SK-N-SH (cell line): ENCODE data around the gene ZIC5. TPM values are rescaled to one million over a fixed set of nuclear protein-coding genes. Genes with fewer than 3 reads are reported as not detected.

Experiments
- CTCF ChIA-PET: fragments of 300-600, 350-600 bp; formaldehyde crosslinking; extraction: SDS; loops from one replicate; lab custom pipeline; 2021; lab: Yijun Ruan, JAX
- POLR2A ChIA-PET: fragments of 350-600 bp; sonication (Branson Sonifier 250); formaldehyde crosslinking; extraction: SDS; loops from one replicate; lab custom pipeline; 2020; ENCODE audit warnings: antibody characterized with exemption, inconsistent platforms; lab: Yijun Ruan, JAX
- DNase-seq: peaks from one replicate; pipeline ENCODE4 v3.0.0; 2012
- H2AFZ ChIP-seq: fragments of 200-600 bp; sonication (generic); 2 replicates; pipeline ENCODE4 v1.8.1; 2016; ENCODE audit warnings: antibody characterized with exemption, mild to moderate bottlenecking, low read depth
- H3F3A ChIP-seq: fragments of 200-600 bp; sonication (generic); replicated peaks from 2 replicates; pipeline ENCODE3; 2016; ENCODE audit warnings: antibody characterized with exemption, mild to moderate bottlenecking; ENCODE audit not compliant: insufficient read depth
- H3K27ac ChIP-seq, 2 experiments: fragments of 200-500 bp in 1 of 2; fragments of 200-600 bp in 1 of 2; sonication (Bioruptor generic) in 1 of 2; sonication (generic), shearing (Covaris generic) in 1 of 2; 2 replicates each; pipeline versions ENCODE4 v1.5.1 to v1.6.1; 2014 to 2016; ENCODE audit warnings: low read depth in 2 of 2, inconsistent platforms in 1 of 2, low read length in 1 of 2, mild to moderate bottlenecking in 1 of 2, mixed read lengths in 1 of 2
- H3K27me3 ChIP-seq: fragments of 200-600 bp; sonication (generic), shearing (Covaris generic); 2 replicates; pipeline ENCODE4 v1.6.1; 2016; ENCODE audit warnings: mixed run types; ENCODE audit not compliant: insufficient read depth
- H3K36me3 ChIP-seq, 2 experiments: fragments of 200-500 bp in 1 of 2; fragments of 200-600 bp in 1 of 2; sonication (Bioruptor generic) in 1 of 2; sonication (generic) in 1 of 2; replicated peaks in 1 of 2; 2 replicates each; pipeline versions ENCODE3 to v1.5.1; 2014 to 2016; ENCODE audit warnings: low read length in 1 of 2, mild to moderate bottlenecking in 1 of 2; ENCODE audit not compliant: insufficient read depth in 2 of 2, control insufficient read depth in 1 of 2
- H3K4me1 ChIP-seq, 2 experiments: fragments of 200-500 bp in 1 of 2; fragments of 200-600 bp in 1 of 2; sonication (Bioruptor generic) in 1 of 2; sonication (generic), shearing (Covaris generic) in 1 of 2; 2 replicates each; pipeline versions ENCODE4 v1.5.1 to v1.6.1; 2014 to 2016; ENCODE audit warnings: low read depth in 1 of 2, low read length in 1 of 2, mixed run types in 1 of 2; ENCODE audit not compliant: insufficient read depth in 2 of 2, control insufficient read depth in 1 of 2
- H3K4me2 ChIP-seq: fragments of 200-600 bp; sonication (generic), shearing (Covaris generic); 2 replicates; pipeline ENCODE4 v1.6.1; 2017; ENCODE audit warnings: mixed run types
- H3K4me3 ChIP-seq, 2 experiments: fragments of 200-500 bp in 1 of 2; fragments of 200-600 bp in 1 of 2; sonication (Bioruptor generic) in 1 of 2; sonication (generic), shearing (Covaris generic) in 1 of 2; 2 replicates each; pipeline versions ENCODE4 v1.5.1 to v1.8.1; 2014 to 2016; ENCODE audit warnings: low read depth in 2 of 2, inconsistent platforms in 1 of 2, low read length in 1 of 2, mild to moderate bottlenecking in 1 of 2, mixed read lengths in 1 of 2, moderate library complexity in 1 of 2
- H3K79me2 ChIP-seq: fragments of 200-600 bp; sonication (generic); 2 replicates; pipeline ENCODE4 v1.8.1; 2017; ENCODE audit warnings: mild to moderate bottlenecking; ENCODE audit not compliant: insufficient read depth
- H3K9ac ChIP-seq: fragments of 200-600 bp; sonication (generic); 2 replicates; pipeline ENCODE4 v1.6.1; 2017; ENCODE audit warnings: mixed run types
- H3K9me2 ChIP-seq: fragments of 200-600 bp; sonication (generic); 2 replicates; pipeline ENCODE4 v1.6.1; 2017; ENCODE audit warnings: mixed run types
- H3K9me3 ChIP-seq: fragments of 200-600 bp; sonication (generic); 2 replicates; pipeline ENCODE4 v1.6.1; 2017; ENCODE audit warnings: mixed run types, mild to moderate bottlenecking, moderate library complexity
- H4K20me1 ChIP-seq: fragments of 200-600 bp; sonication (generic); 2 replicates; pipeline ENCODE4 v1.6.1; 2017; ENCODE audit warnings: mild to moderate bottlenecking, mixed run types; ENCODE audit not compliant: insufficient read depth
- CHD2 ChIP-seq: fragments of 150-350 bp; IDR thresholded peaks from 2 replicates; pipeline ENCODE4 v1.6.1; 2018; ENCODE audit warnings: low read length; ENCODE audit not compliant: partially characterized antibody
- EZH2phosphoT487 ChIP-seq: fragments of 200-600 bp; sonication (generic); IDR thresholded peaks from 2 replicates; pipeline ENCODE4 v1.6.1; 2017; ENCODE audit warnings: low read depth, mixed run types, mild to moderate bottlenecking, antibody characterized with exemption, moderate library complexity, borderline replicate concordance
- GABPA ChIP-seq: IDR thresholded peaks from 2 replicates; pipeline ENCODE4 v1.4.0; 2012; ENCODE audit warnings: low read depth, mild to moderate bottlenecking
- MXI1 ChIP-seq: IDR thresholded peaks from 2 replicates; pipeline ENCODE4 v1.6.1; 2012; ENCODE audit warnings: mild to moderate bottlenecking, low read depth, low read length, improper control_type of control experiment
- NFIC ChIP-seq: IDR thresholded peaks from 2 replicates; pipeline ENCODE4 v1.4.0; 2012; ENCODE audit warnings: borderline replicate concordance
- POLR2AphosphoS5 ChIP-seq: IDR thresholded peaks from 2 replicates; pipeline ENCODE4 v1.6.1; 2012; ENCODE audit warnings: low read depth, low read length
- RXRA ChIP-seq: IDR thresholded peaks from 2 replicates; pipeline ENCODE4 v1.4.0; 2012; ENCODE audit warnings: low read depth, mild to moderate bottlenecking, borderline replicate concordance
- TEAD4 ChIP-seq: IDR thresholded peaks from 2 replicates; pipeline ENCODE4 v1.4.0; 2012; ENCODE audit warnings: mild to moderate bottlenecking, borderline replicate concordance; ENCODE audit not compliant: insufficient read depth
- YY1 ChIP-seq: IDR thresholded peaks from 2 replicates; pipeline ENCODE4 v1.4.0; 2012; ENCODE audit warnings: low read depth, mild to moderate bottlenecking
- WGBS: methylation state at CpG from one replicate; pipeline ENCODE4 v1.1.6; 2017; ENCODE audit warnings: low lambda C conversion rate; 5-methylcytosine and 5-hydroxymethylcytosine counted together
- polyA plus RNA-seq, 3 experiments: library from polyadenylated mRNA; depleted of rRNA; stranded (reverse); fragments of >200 nt; gene quantifications; 2 replicates each; pipeline ENCODE4 v1.2.3, GENCODE V29; 2012
- TF ChIP-seq, protein P1 (sequence below): IDR thresholded peaks from 2 replicates; pipeline ENCODE4 v1.4.0; 2012; ENCODE audit warnings: low read depth, borderline replicate concordance
- TF ChIP-seq, protein P2 (sequence below): fragments of 200-600 bp; sonication (generic); IDR thresholded peaks from 2 replicates; pipeline ENCODE4 v1.6.1; 2017; ENCODE audit warnings: antibody characterized with exemption, mild to moderate bottlenecking, moderate library complexity
- TF ChIP-seq, protein P3 (sequence below): fragments of 150-350 bp; IDR thresholded peaks from 2 replicates; pipeline ENCODE4 v1.6.1; 2017; ENCODE audit warnings: antibody characterized with exemption, low read length, low read depth, borderline replicate concordance
- TF ChIP-seq, protein P4 (sequence below): IDR thresholded peaks from 2 replicates; pipeline ENCODE4 v1.6.1; 2012; ENCODE audit warnings: mild to moderate bottlenecking, low read depth, low read length, moderate library complexity
- TF ChIP-seq, protein P5 (sequence below): fragments of 150-350 bp; IDR thresholded peaks from 2 replicates; pipeline ENCODE4 v1.6.1; 2016; ENCODE audit warnings: mild to moderate bottlenecking, low read depth, low read length

The ZIC5 gene
- polyA plus RNA-seq, 1 of the 3 experiments (the other 2 are of a cell fraction) = not detected

DNA sequence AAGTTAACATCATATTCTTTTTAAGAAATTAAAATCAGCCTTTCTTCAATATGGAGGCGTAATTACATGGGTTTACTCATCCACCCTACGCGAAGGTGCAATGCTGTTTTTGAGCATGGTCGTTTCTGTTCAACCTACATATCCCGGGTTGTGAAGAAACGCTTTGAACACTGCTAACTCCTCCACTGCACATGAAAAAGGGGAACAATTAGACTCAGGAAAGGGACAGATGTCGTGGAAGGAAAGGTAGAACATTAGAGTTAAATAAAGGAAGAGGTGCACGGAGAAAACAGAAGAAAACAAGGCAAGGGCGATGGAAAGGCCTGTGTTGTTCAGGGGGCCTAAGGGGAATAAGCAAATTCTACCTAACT is 4.1 kb downstream of the ZIC5 start:
- Histone ChIP-seq H2AFZ (no peak overlapping the region), H3K4me1 (peaks cover 0 to 2% of the 10 kb centered on the region in 2 experiments; a peak in 1 of 4 replicates), H3K9me2 (no peaks in the 10 kb centered on the region), H3F3A (no peaks in the 10 kb centered on the region), H3K4me2 (no peak overlapping the region), H4K20me1 (peaks cover 11% of the 10 kb centered on the region), H3K9ac (no peak overlapping the region), H3K27me3 (peaks cover 78% of the 10 kb centered on the region), H3K36me3 (no peaks in the 10 kb centered on the region), H3K79me2 (no peaks in the 10 kb centered on the region), H3K4me3 (no peak overlapping the region), H3K27ac (no peak overlapping the region), H3K9me3 (no peaks in the 10 kb centered on the region)
- ChIA-PET POLR2A (interaction anchor here (0.7 kb wide), 1 partner anchor 14 kb away, joined by 3 read pairs; the partner anchor contains the start of gene ZIC2), CTCF (interaction anchor here (0.9 to 1.1 kb wide), 4 partner anchors 9 to 553 kb away, joined by 3 to 4 read pairs (median 3); no protein-coding TSS in a partner anchor)
- TF ChIP-seq, protein P1, sequence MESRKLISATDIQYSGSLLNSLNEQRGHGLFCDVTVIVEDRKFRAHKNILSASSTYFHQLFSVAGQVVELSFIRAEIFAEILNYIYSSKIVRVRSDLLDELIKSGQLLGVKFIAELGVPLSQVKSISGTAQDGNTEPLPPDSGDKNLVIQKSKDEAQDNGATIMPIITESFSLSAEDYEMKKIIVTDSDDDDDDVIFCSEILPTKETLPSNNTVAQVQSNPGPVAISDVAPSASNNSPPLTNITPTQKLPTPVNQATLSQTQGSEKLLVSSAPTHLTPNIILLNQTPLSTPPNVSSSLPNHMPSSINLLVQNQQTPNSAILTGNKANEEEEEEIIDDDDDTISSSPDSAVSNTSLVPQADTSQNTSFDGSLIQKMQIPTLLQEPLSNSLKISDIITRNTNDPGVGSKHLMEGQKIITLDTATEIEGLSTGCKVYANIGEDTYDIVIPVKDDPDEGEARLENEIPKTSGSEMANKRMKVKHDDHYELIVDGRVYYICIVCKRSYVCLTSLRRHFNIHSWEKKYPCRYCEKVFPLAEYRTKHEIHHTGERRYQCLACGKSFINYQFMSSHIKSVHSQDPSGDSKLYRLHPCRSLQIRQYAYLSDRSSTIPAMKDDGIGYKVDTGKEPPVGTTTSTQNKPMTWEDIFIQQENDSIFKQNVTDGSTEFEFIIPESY = no peak
- TF ChIP-seq EZH2phosphoT487 (peak; percentile 96), GABPA (no peak)
- 41% methylated on average over 9 of the region's 9 CpGs for WGBS
- DNase-seq = peak; percentile 20

DNA sequence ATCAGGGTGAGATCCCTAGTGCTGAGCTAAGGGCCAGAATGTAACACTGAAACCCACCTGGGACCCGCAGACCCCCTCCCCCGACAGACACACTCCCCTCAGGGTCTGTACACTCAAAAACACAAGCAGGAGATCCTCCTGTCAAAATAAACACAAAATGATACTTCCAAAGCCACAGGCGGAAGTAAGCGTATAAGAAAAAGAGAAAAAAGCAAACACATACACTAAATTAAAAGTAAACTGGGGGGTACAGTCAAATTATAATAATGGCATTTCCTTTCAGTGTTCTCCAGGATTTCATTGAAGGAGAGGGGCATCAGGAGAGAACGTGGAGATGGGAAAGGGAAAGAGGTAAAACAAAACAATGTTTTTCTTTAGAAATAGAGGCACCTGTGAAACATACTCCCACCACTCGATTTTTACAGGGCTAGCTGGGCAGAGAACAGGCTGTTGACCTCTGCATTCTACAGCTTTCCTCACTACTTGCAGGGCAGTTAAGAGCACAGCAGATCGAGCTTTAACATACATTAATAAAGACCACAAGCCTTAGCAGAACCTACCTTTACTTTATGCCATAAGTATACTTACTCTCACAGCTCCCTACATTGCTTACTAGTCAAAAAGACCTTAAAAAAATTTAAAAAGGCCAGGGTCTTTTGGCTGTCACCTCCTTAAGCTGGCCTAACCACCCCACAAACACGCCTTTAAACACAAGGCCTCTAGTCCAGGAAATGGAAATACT is 5.3 kb downstream of the ZIC5 start:
- Histone ChIP-seq H3K9me3 (no peaks in the 10 kb centered on the region), H3K4me1 (peaks cover 0 to 2% of the 10 kb centered on the region in 2 experiments; a peak in 1 of 4 replicates), H4K20me1 (no peaks in the 10 kb centered on the region), H3K27me3 (peaks cover 71% of the 10 kb centered on the region), H3K4me3 (no peak overlapping the region), H3K9ac (no peak overlapping the region), H3K4me2 (no peak overlapping the region), H3F3A (no peaks in the 10 kb centered on the region), H3K27ac (no peak overlapping the region), H3K9me2 (no peaks in the 10 kb centered on the region), H3K79me2 (no peaks in the 10 kb centered on the region), H3K36me3 (no peaks in the 10 kb centered on the region), H2AFZ (no peak overlapping the region)
- TF ChIP-seq, protein P2, sequence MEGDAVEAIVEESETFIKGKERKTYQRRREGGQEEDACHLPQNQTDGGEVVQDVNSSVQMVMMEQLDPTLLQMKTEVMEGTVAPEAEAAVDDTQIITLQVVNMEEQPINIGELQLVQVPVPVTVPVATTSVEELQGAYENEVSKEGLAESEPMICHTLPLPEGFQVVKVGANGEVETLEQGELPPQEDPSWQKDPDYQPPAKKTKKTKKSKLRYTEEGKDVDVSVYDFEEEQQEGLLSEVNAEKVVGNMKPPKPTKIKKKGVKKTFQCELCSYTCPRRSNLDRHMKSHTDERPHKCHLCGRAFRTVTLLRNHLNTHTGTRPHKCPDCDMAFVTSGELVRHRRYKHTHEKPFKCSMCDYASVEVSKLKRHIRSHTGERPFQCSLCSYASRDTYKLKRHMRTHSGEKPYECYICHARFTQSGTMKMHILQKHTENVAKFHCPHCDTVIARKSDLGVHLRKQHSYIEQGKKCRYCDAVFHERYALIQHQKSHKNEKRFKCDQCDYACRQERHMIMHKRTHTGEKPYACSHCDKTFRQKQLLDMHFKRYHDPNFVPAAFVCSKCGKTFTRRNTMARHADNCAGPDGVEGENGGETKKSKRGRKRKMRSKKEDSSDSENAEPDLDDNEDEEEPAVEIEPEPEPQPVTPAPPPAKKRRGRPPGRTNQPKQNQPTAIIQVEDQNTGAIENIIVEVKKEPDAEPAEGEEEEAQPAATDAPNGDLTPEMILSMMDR = no peak
- TF ChIP-seq RXRA (no peak), MXI1 (no peak), TEAD4 (no peak), NFIC (no peak), YY1 (no peak), GABPA (no peak), CHD2 (no peak), POLR2AphosphoS5 (no peak)
- TF ChIP-seq, protein P3, sequence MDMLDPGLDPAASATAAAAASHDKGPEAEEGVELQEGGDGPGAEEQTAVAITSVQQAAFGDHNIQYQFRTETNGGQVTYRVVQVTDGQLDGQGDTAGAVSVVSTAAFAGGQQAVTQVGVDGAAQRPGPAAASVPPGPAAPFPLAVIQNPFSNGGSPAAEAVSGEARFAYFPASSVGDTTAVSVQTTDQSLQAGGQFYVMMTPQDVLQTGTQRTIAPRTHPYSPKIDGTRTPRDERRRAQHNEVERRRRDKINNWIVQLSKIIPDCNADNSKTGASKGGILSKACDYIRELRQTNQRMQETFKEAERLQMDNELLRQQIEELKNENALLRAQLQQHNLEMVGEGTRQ = no peak
- TF ChIP-seq, protein P4, sequence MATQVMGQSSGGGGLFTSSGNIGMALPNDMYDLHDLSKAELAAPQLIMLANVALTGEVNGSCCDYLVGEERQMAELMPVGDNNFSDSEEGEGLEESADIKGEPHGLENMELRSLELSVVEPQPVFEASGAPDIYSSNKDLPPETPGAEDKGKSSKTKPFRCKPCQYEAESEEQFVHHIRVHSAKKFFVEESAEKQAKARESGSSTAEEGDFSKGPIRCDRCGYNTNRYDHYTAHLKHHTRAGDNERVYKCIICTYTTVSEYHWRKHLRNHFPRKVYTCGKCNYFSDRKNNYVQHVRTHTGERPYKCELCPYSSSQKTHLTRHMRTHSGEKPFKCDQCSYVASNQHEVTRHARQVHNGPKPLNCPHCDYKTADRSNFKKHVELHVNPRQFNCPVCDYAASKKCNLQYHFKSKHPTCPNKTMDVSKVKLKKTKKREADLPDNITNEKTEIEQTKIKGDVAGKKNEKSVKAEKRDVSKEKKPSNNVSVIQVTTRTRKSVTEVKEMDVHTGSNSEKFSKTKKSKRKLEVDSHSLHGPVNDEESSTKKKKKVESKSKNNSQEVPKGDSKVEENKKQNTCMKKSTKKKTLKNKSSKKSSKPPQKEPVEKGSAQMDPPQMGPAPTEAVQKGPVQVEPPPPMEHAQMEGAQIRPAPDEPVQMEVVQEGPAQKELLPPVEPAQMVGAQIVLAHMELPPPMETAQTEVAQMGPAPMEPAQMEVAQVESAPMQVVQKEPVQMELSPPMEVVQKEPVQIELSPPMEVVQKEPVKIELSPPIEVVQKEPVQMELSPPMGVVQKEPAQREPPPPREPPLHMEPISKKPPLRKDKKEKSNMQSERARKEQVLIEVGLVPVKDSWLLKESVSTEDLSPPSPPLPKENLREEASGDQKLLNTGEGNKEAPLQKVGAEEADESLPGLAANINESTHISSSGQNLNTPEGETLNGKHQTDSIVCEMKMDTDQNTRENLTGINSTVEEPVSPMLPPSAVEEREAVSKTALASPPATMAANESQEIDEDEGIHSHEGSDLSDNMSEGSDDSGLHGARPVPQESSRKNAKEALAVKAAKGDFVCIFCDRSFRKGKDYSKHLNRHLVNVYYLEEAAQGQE = no peak
- TF ChIP-seq, protein P5, sequence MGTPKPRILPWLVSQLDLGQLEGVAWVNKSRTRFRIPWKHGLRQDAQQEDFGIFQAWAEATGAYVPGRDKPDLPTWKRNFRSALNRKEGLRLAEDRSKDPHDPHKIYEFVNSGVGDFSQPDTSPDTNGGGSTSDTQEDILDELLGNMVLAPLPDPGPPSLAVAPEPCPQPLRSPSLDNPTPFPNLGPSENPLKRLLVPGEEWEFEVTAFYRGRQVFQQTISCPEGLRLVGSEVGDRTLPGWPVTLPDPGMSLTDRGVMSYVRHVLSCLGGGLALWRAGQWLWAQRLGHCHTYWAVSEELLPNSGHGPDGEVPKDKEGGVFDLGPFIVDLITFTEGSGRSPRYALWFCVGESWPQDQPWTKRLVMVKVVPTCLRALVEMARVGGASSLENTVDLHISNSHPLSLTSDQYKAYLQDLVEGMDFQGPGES = no peak
- no peak for DNase-seq
- WGBS = 35% methylated on average over 8 of the region's 8 CpGs
- CTCF ChIA-PET = interaction anchor here (0.9 to 1.1 kb wide), 3 partner anchors 8 to 555 kb away, joined by 3 to 4 read pairs (median 3); no protein-coding TSS in a partner anchor
- POLR2A ChIA-PET = no interaction called here
